GM12878 (cell line): ENCODE measurements around the gene GJB6. TPM values are rescaled to one million over a fixed set of nuclear protein-coding genes. Genes with fewer than 3 reads are reported as not detected.

Experiments
- ATAC-seq: fragments of 200-7000 bp; cut with Tn5 transposase; 3 replicates; pipeline ENCODE4 v1.9.1; 2020; ENCODE audit warnings: mild to moderate bottlenecking, moderate library complexity
- BruUV-seq: library from RNA; stranded (reverse); fragments of 400-500 nt; replicated peaks from 2 replicates; lab custom pipeline; 2021; lab: Mats Ljungman, UMichigan
- CTCF ChIA-PET: fragments of 300-600 bp; sonication (Branson Sonifier 250); formaldehyde crosslinking; extraction: SDS; loops from one replicate; lab custom pipeline; 2021; ENCODE audit warnings: inconsistent platforms; lab: Yijun Ruan, JAX
- POLR2A ChIA-PET: fragments of 350-600 bp; formaldehyde crosslinking; extraction: SDS; loops from one replicate; lab custom pipeline; 2021; ENCODE audit warnings: inconsistent platforms; lab: Charles Lee
- RAD21 ChIA-PET: fragments of 300-600 bp; sonication (Branson Sonifier 250); formaldehyde crosslinking; loops from one replicate; lab custom pipeline; 2023; ENCODE audit warnings: antibody characterized with exemption; ENCODE audit not compliant: unreplicated experiment; lab: Charles Lee
- SMC1A ChIA-PET: fragments of 300-600 bp; sonication (Branson Sonifier 250); formaldehyde crosslinking; loops from one replicate; lab custom pipeline; 2023; ENCODE audit not compliant: unreplicated experiment, uncharacterized antibody; lab: Charles Lee
- DNase-seq: peaks from one replicate; pipeline ENCODE4 v3.0.0-alpha.2; 2011; ENCODE audit warnings: low read depth, low spot score
- FAIRE-seq: peaks from 3 replicates; lab custom pipeline; 2011; peaks lifted over from hg19 to GRCh38; lab: Jason Lieb, UNC
- H2AFZ ChIP-seq: 2 replicates; pipeline ENCODE4 v1.6.0; 2011; ENCODE audit warnings: low read depth, low read length, control low read depth; ENCODE audit not compliant: control insufficient read depth
- H3K27ac ChIP-seq: 2 replicates; pipeline ENCODE4 v1.5.1; 2011; ENCODE audit warnings: control low read depth; ENCODE audit not compliant: control insufficient read depth, insufficient read depth
- H3K27me3 ChIP-seq, 2 experiments: replicated peaks in 1 of 2; 2 replicates each; pipeline versions ENCODE4 v1.6.0 to v1.6.1; 2011; ENCODE audit warnings: low read length in 1 of 2; ENCODE audit not compliant: control insufficient read depth in 2 of 2, insufficient read depth in 2 of 2
- H3K36me3 ChIP-seq, 2 experiments: 2 replicates each; pipeline ENCODE4 v1.5.1; 2011; ENCODE audit warnings: low read length in 1 of 2; ENCODE audit not compliant: control insufficient read depth in 2 of 2, insufficient read depth in 2 of 2
- H3K4me1 ChIP-seq: 2 replicates; pipeline ENCODE4 v1.6.1; 2011; ENCODE audit warnings: mild to moderate bottlenecking, low read length, moderate library complexity, mixed read lengths; ENCODE audit not compliant: control insufficient read depth, insufficient read depth
- H3K4me2 ChIP-seq: 2 replicates; pipeline ENCODE4 v1.6.0; 2011; ENCODE audit warnings: control low read depth; ENCODE audit not compliant: control insufficient read depth, insufficient read depth
- H3K4me3 ChIP-seq: fragments of 200-600 bp; sonication (generic); 2 replicates; pipeline ENCODE4 v1.5.1; 2016
- H3K79me2 ChIP-seq: 2 replicates; pipeline ENCODE4 v1.6.0; 2011; ENCODE audit warnings: low read length; ENCODE audit not compliant: control insufficient read depth, insufficient read depth
- H3K9ac ChIP-seq: 2 replicates; pipeline ENCODE4 v1.8.0; 2011; ENCODE audit warnings: low read length, control low read depth, mixed read lengths; ENCODE audit not compliant: control insufficient read depth, insufficient read depth
- H3K9me3 ChIP-seq: replicated peaks from 3 replicates; pipeline ENCODE4 v1.5.1; 2011; ENCODE audit warnings: mild to moderate bottlenecking, low read length; ENCODE audit not compliant: control insufficient read depth, insufficient read depth
- H4K20me1 ChIP-seq: 2 replicates; pipeline ENCODE4 v1.6.0; 2011; ENCODE audit not compliant: control insufficient read depth, insufficient read depth
- ATF3 ChIP-seq: IDR thresholded peaks from 2 replicates; pipeline ENCODE4 v1.6.1; 2011; ENCODE audit warnings: low read depth, mild to moderate bottlenecking, low read length, moderate library complexity, borderline replicate concordance; ENCODE audit errors: extremely low read depth
- BHLHE40 ChIP-seq, 2 experiments: fragments of 450-650 bp in 1 of 2; IDR thresholded peaks; 2 replicates each; pipeline ENCODE4 v1.6.1; 2011 to 2017; ENCODE audit warnings: low read depth in 2 of 2, borderline replicate concordance in 1 of 2, improper control_type of control experiment in 1 of 2, low read length in 1 of 2, mild to moderate bottlenecking in 1 of 2
- HSF1 ChIP-seq: fragments of 150-350 bp; IDR thresholded peaks from 2 replicates; pipeline ENCODE4 v1.6.1; 2014; ENCODE audit warnings: mild to moderate bottlenecking, low read depth, low read length
- NKRF ChIP-seq: fragments of 450-650 bp; conservative IDR thresholded peaks from 2 replicates; pipeline ENCODE4 v1.6.1; 2017; ENCODE audit warnings: mild to moderate bottlenecking, moderate library complexity
- NR2C1 ChIP-seq: fragments of 450-650 bp; IDR thresholded peaks from 2 replicates; pipeline ENCODE4 v1.6.1; 2017; ENCODE audit warnings: antibody characterized with exemption, mild to moderate bottlenecking, moderate library complexity
- PBX3 ChIP-seq: IDR thresholded peaks from 2 replicates; pipeline ENCODE4 v1.6.1; 2011; ENCODE audit warnings: mild to moderate bottlenecking, low read depth, low read length, moderate library complexity; ENCODE audit not compliant: insufficient replicate concordance
- TCF3 ChIP-seq: IDR thresholded peaks from 2 replicates; pipeline ENCODE4 v1.6.1; 2012; ENCODE audit warnings: low read depth, mild to moderate bottlenecking, low read length, borderline replicate concordance; ENCODE audit not compliant: insufficient read depth
- ZBTB33 ChIP-seq: fragments of 450-650 bp; IDR thresholded peaks from 2 replicates; pipeline ENCODE4 v1.6.1; 2017; ENCODE audit warnings: mild to moderate bottlenecking
- ZNF622 ChIP-seq: fragments of 450-650 bp; IDR thresholded peaks from 2 replicates; pipeline ENCODE4 v1.6.1; 2017; ENCODE audit warnings: mild to moderate bottlenecking, inconsistent platforms
- WGBS: methylation state at CpG from one replicate; pipeline ENCODE4 v1.1.6; 2016; ENCODE audit warnings: low lambda C conversion rate; ENCODE audit not compliant: insufficient replicate concordance, insufficient coverage; ENCODE audit errors: missing lambda C conversion rate; 5-methylcytosine and 5-hydroxymethylcytosine counted together
- in situ Hi-C: fragments of 300-500 bp; cut with MboI; formaldehyde crosslinking; loops from 9 replicates; pipeline ENCODE4 v1.14.3; 2018; ENCODE audit warnings: mixed read lengths
- intact Hi-C: fragments of 100-400 bp; cut with micrococcal nuclease; formaldehyde crosslinking; loops from one replicate; pipeline ENCODE4 v1.14.2; 2022; ENCODE audit not compliant: unreplicated experiment
- polyA plus RNA-seq, 11 experiments: library from polyadenylated mRNA; depleted of rRNA in 4 of 11; unstranded in 6 of 11; stranded (reverse) in 5 of 11; fragments of >200 nt; fragmentation: Nextera tagmentation in 4 of 11; fragmentation: Illumina TruSeq in 1 of 11; extraction: Ambion mirVana in 4 of 11; extraction: Trizol in 1 of 11; gene quantifications; 1 replicate in 1 of 11; 2 replicates in 10 of 11; pipeline versions ENCODE4 v1.2.1 to v1.2.3, GENCODE V29; 2011 to 2016; ENCODE audit warnings: inconsistent platforms in 2 of 11, missing spikeins in 2 of 11, low read depth in 1 of 11
- total RNA-seq, 4 experiments: library from RNA; depleted of rRNA in 3 of 4; stranded (reverse); fragments of >200 nt in 3 of 4; fragmentation: Illumina TruSeq in 1 of 4; extraction: Trizol in 1 of 4; gene quantifications; 2 replicates each; pipeline versions ENCODE4 v1.2.1 to v1.2.3, GENCODE V29; 2013 to 2021

The GJB6 gene
- total and polyA plus RNA-seq, 10 of the 15 experiments (the other 5 are each of a cell fraction or from before 2014, with no cell fraction given): 0.03 TPM; not detected in 9

GRCh38 chr13:20219577-20219976 lies 12.5 kb downstream of the GJB6 start:
- Histone ChIP-seq H3K4me1 (no peaks in the 10 kb centered on the region), H3K9ac (no peak overlapping the region), H3K9me3 (no peaks in the 10 kb centered on the region), H4K20me1 (no peaks in the 10 kb centered on the region), H3K27ac (no peak overlapping the region), H3K27me3 (no peaks in the 10 kb centered on the region), H3K4me3 (no peak overlapping the region), H3K79me2 (no peaks in the 10 kb centered on the region), H3K36me3 (no peaks in the 10 kb centered on the region), H2AFZ (peak overlapping the region; percentile 18), H3K4me2 (0 out of 2 replicates have a peak overlapping the region, but pooled peaks have one; percentile 0)
- ATAC-seq: peak; percentile 76
- SMC1A ChIA-PET: no interaction called here
- intact Hi-C loops: no loop called here
- FAIRE-seq: peak; percentile 95
- in situ Hi-C loops: no loop called here
- no TSS peak for BruUV-seq
- peak; percentile 23 for DNase-seq
- 0 out of 2 replicates have a peak, but pooled peaks have one; percentile 33 for TF ChIP-seq TCF3
- TF ChIP-seq HSF1: no peak
- RAD21 ChIA-PET: no interaction called here
- CTCF ChIA-PET: no interaction called here
- POLR2A ChIA-PET: no interaction called here

GRCh38 chr13:20217168-20217567 lies 15.0 kb downstream of the GJB6 start:
- no peak overlapping the region for H2AFZ ChIP-seq
- no TSS peak for BruUV-seq
- DNase-seq: no peak
- no peak for ATAC-seq
- no peaks in the 10 kb centered on the region for H3K27me3 ChIP-seq
- H3K4me2 ChIP-seq: no peak overlapping the region
- FAIRE-seq: no peak
- no peak overlapping the region for H3K4me3 ChIP-seq
- ChIA-PET CTCF (no interaction called here), POLR2A (no interaction called here), SMC1A (no interaction called here), RAD21 (no interaction called here)
- H3K36me3 ChIP-seq: no peaks in the 10 kb centered on the region
- no peaks in the 10 kb centered on the region for H3K79me2 ChIP-seq
- no peak overlapping the region for H3K9ac ChIP-seq
- in situ Hi-C loops (no loop called here), intact Hi-C loops (no loop called here)
- H3K27ac ChIP-seq: no peak overlapping the region
- H3K4me1 ChIP-seq: no peaks in the 10 kb centered on the region
- H4K20me1 ChIP-seq: no peaks in the 10 kb centered on the region
- no peak for TF ChIP-seq NR2C1
- TF ChIP-seq ZNF622: no peak
- no peak for TF ChIP-seq NKRF
- TF ChIP-seq PBX3: no peak
- no peak for TF ChIP-seq ATF3
- TF ChIP-seq ZBTB33: no peak
- TF ChIP-seq BHLHE40 (IDR thresholded peaks at IDR 0.05; ENCODE audit: borderline replicate concordance in 1 of 2, low read depth in 2 of 2, low read length in 1 of 2): no peak
- WGBS: 65% methylated on average over 3 of the region's 3 CpGs
- no peaks in the 10 kb centered on the region for H3K9me3 ChIP-seq
